Neural cell (in vitro differentiated cells): ENCODE data around the gene PER1. TPM values are rescaled to one million over a fixed set of nuclear protein-coding genes. Genes with fewer than 3 reads are reported as not detected.

Experiments used
- H2AFZ ChIP-seq: fragments of 200-600, 300-800 bp; sonication (generic), shearing (Covaris generic); 2 replicates; pipeline ENCODE4 v1.6.0; 2014; ENCODE audit warnings: low read depth, mild to moderate bottlenecking, antibody characterized with exemption, low read length, moderate library complexity
- H3F3A ChIP-seq: fragments of 200-600 bp; shearing (Covaris generic); 2 replicates; pipeline ENCODE4 v1.6.1; 2016; ENCODE audit warnings: mild to moderate bottlenecking, moderate library complexity, mixed read lengths, antibody characterized with exemption, low read length; ENCODE audit not compliant: insufficient read depth, poor library complexity, severe bottlenecking
- H3K27ac ChIP-seq: fragments of 200-600, 300-800 bp; sonication (generic), shearing (Covaris generic); 2 replicates; pipeline ENCODE4 v1.5.1; 2014; ENCODE audit warnings: mild to moderate bottlenecking, low read length, moderate library complexity
- H3K27me3 ChIP-seq: fragments of 300-800, 200-600 bp; sonication (generic), shearing (Covaris generic); 2 replicates; pipeline ENCODE4 v1.6.0; 2014; ENCODE audit warnings: mild to moderate bottlenecking, low read depth, low read length, moderate library complexity; ENCODE audit not compliant: insufficient read depth
- H3K36me3 ChIP-seq: fragments of 300-800, 200-600 bp; sonication (generic), shearing (Covaris generic); 2 replicates; pipeline ENCODE4 v1.5.1; 2014; ENCODE audit warnings: mild to moderate bottlenecking, antibody characterized with exemption, low read length, moderate library complexity; ENCODE audit not compliant: insufficient read depth
- H3K4me2 ChIP-seq: fragments of 300-800, 200-600 bp; sonication (generic), shearing (Covaris generic); 2 replicates; pipeline ENCODE4 v1.6.0; 2014; ENCODE audit warnings: mild to moderate bottlenecking, low read length
- H3K4me3 ChIP-seq: fragments of 300-800, 200-600 bp; sonication (generic), shearing (Covaris generic); 2 replicates; pipeline ENCODE4 v1.5.1; 2014; ENCODE audit warnings: mild to moderate bottlenecking, low read length, moderate library complexity
- H3K79me2 ChIP-seq: fragments of 200-600 bp; shearing (Covaris generic); replicated peaks from 2 replicates; pipeline ENCODE4 v1.6.0; 2014; ENCODE audit warnings: mild to moderate bottlenecking, low read length, moderate library complexity; ENCODE audit not compliant: insufficient read depth
- H3K9ac ChIP-seq: fragments of 300-800, 200-600 bp; sonication (generic), shearing (Covaris generic); 2 replicates; pipeline ENCODE4 v1.6.1; 2016; ENCODE audit warnings: mild to moderate bottlenecking, low read length, mixed read lengths
- H3K9me2 ChIP-seq: fragments of 200-600 bp; shearing (Covaris generic); 2 replicates; pipeline ENCODE4 v1.6.1; 2016; ENCODE audit warnings: mild to moderate bottlenecking, low read length, mixed read lengths; ENCODE audit not compliant: insufficient read depth
- H3K9me3 ChIP-seq: fragments of 200-600, 300-800 bp; sonication (generic), shearing (Covaris generic); 2 replicates; pipeline ENCODE4 v1.6.1; 2016; ENCODE audit warnings: mild to moderate bottlenecking, mixed run types, low read length, moderate library complexity, mixed read lengths
- H4K20me1 ChIP-seq: fragments of 200-600 bp; shearing (Covaris generic); 2 replicates; pipeline ENCODE4 v1.6.1; 2016; ENCODE audit warnings: mild to moderate bottlenecking, mixed run types; ENCODE audit not compliant: insufficient read depth
- CTCF ChIP-seq: fragments of 450-650 bp; IDR thresholded peaks from 2 replicates; pipeline ENCODE4 v1.5.1; 2014; ENCODE audit warnings: antibody characterized with exemption, mild to moderate bottlenecking, moderate library complexity; ENCODE audit not compliant: poor library complexity, severe bottlenecking
- EP300 ChIP-seq: fragments of 450-650 bp; conservative IDR thresholded peaks from 2 replicates; pipeline ENCODE4 v1.6.1; 2014; ENCODE audit warnings: antibody characterized with exemption, mild to moderate bottlenecking, moderate library complexity; ENCODE audit not compliant: poor library complexity, severe bottlenecking
- EZH2 ChIP-seq: fragments of 200-600, 300-800 bp; shearing (Covaris generic), sonication (generic); IDR thresholded peaks from 2 replicates; pipeline ENCODE4 v1.6.1; 2014; ENCODE audit warnings: antibody characterized with exemption, low read length, borderline replicate concordance, mild to moderate bottlenecking; ENCODE audit not compliant: insufficient read depth, poor library complexity, severe bottlenecking
- MXI1 ChIP-seq: fragments of 450-650 bp; conservative IDR thresholded peaks from 2 replicates; pipeline ENCODE4 v1.6.1; 2014; ENCODE audit warnings: antibody characterized with exemption, mild to moderate bottlenecking; ENCODE audit not compliant: poor library complexity, severe bottlenecking
- POLR2AphosphoS5 ChIP-seq: IDR thresholded peaks from 2 replicates; pipeline ENCODE4 v1.6.1; 2012
- RAD21 ChIP-seq: fragments of 450-650 bp; conservative IDR thresholded peaks from 2 replicates; pipeline ENCODE4 v1.6.1; 2014; ENCODE audit warnings: antibody characterized with exemption, mild to moderate bottlenecking, moderate library complexity
- REST ChIP-seq: IDR thresholded peaks from 2 replicates; pipeline ENCODE4 v1.6.1; 2012; ENCODE audit warnings: borderline replicate concordance
- SMC3 ChIP-seq: fragments of 450-650 bp; conservative IDR thresholded peaks from 2 replicates; pipeline ENCODE4 v1.6.1; 2014; ENCODE audit warnings: antibody characterized with exemption, mild to moderate bottlenecking, moderate library complexity; ENCODE audit not compliant: poor library complexity
- TAF1 ChIP-seq: IDR thresholded peaks from 2 replicates; pipeline ENCODE4 v1.6.1; 2012; ENCODE audit warnings: low read depth
- polyA plus RNA-seq: library from polyadenylated mRNA; depleted of rRNA; stranded (reverse); fragments of >200 nt; gene quantifications from 2 replicates; pipeline ENCODE4 v1.2.3, GENCODE V29; 2014

PER1 gene
- polyA plus RNA-seq, 1 donor from 2014 or later, result 1.9 TPM

GRCh38 chr17:8153525-8153956, 1.3 kb upstream of the PER1 start:
- H3K27ac ChIP-seq, result peak overlapping the region; percentile 95
- H3K4me3 ChIP-seq, result peak overlapping the region; percentile 55
- H3F3A ChIP-seq, result peaks cover 6% of the 10 kb centered on the region
- peak overlapping the region; percentile 95 for H3K9ac ChIP-seq
- H3K9me2 ChIP-seq, result no peaks in the 10 kb centered on the region
- H3K27me3 ChIP-seq, result no peaks in the 10 kb centered on the region
- no peak overlapping the region for H3K4me2 ChIP-seq
- H2AFZ ChIP-seq, result no peak overlapping the region
- no peaks in the 10 kb centered on the region for H4K20me1 ChIP-seq
- H3K79me2 ChIP-seq, result peaks cover 3% of the 10 kb centered on the region
- TF ChIP-seq TAF1, result no peak
- TF ChIP-seq POLR2AphosphoS5, result no peak
- no peak for TF ChIP-seq SMC3
- no peak for TF ChIP-seq EP300
- no peak for TF ChIP-seq CTCF
- no peak for TF ChIP-seq EZH2
- no peak for TF ChIP-seq RAD21
- no peak for TF ChIP-seq REST
- no peak for TF ChIP-seq MXI1
- no peaks in the 10 kb centered on the region for H3K9me3 ChIP-seq
- no peaks in the 10 kb centered on the region for H3K36me3 ChIP-seq

- H4K20me1 ChIP-seq, result no peaks in the 10 kb centered on the region
- H3K9me3 ChIP-seq, result no peaks in the 10 kb centered on the region
- no peaks in the 10 kb centered on the region for H3K36me3 ChIP-seq
- H2AFZ ChIP-seq, result no peak overlapping the region
- H3F3A ChIP-seq, result peaks cover 6% of the 10 kb centered on the region
- H3K27ac ChIP-seq, result peak overlapping the region; percentile 95
- TF ChIP-seq SMC3 (no peak), POLR2AphosphoS5 (no peak), RAD21 (no peak), REST (no peak), CTCF (no peak), TAF1 (no peak), EZH2 (no peak), MXI1 (no peak), EP300 (no peak)
- peak overlapping the region; percentile 51 for H3K4me2 ChIP-seq
- peak overlapping the region; percentile 92 for H3K4me3 ChIP-seq
- no peaks in the 10 kb centered on the region for H3K9me2 ChIP-seq
- no peaks in the 10 kb centered on the region for H3K79me2 ChIP-seq
- no peaks in the 10 kb centered on the region for H3K27me3 ChIP-seq
- peak overlapping the region; percentile 95 for H3K9ac ChIP-seq
Measured at GRCh38 chr17:8153031-8153451, 837 bp upstream of the PER1 start.
